HepG2 (cell line): ENCODE measurements around the gene AADAT. TPM values are rescaled to one million over a fixed set of nuclear protein-coding genes. Genes with fewer than 3 reads are reported as not detected.
A peak's percentile ranks its signal among the peaks of the same experiment; 100 is the strongest.

ENCODE experiments used
- AHR ChIP-seq: IDR thresholded peaks from 2 replicates; pipeline ENCODE4 v1.6.1; 2018; ENCODE audit warnings: missing genetic modification reagents, missing compliant biosample characterization
- BRD4 ChIP-seq: sonication (generic); formaldehyde crosslinking; IDR thresholded peaks from 2 replicates; pipeline ENCODE4 v1.4.0; 2020; ENCODE audit warnings: missing genetic modification reagents
- BRF2 ChIP-seq: sonication (generic); formaldehyde crosslinking; IDR thresholded peaks from 2 replicates; pipeline ENCODE4 v1.8.1; 2022; ENCODE audit warnings: mild to moderate bottlenecking, missing genetic modification reagents
- KDM3A ChIP-seq: IDR thresholded peaks from 2 replicates; pipeline ENCODE4 v1.6.1; 2018; ENCODE audit warnings: low read depth, missing compliant biosample characterization
- NR2C2 ChIP-seq: sonication (generic); formaldehyde crosslinking; IDR thresholded peaks from 2 replicates; pipeline ENCODE4 v1.4.0; 2020; ENCODE audit warnings: missing genetic modification reagents, mild to moderate bottlenecking, moderate library complexity, borderline replicate concordance
- PCBP2 ChIP-seq: fragments of 200-400 bp; formaldehyde crosslinking; optimal IDR thresholded peaks from 2 replicates; pipeline ENCODE3; 2018; ENCODE audit warnings: low read length, low read depth; ENCODE audit not compliant: poor library complexity, severe bottlenecking
- PHF20 ChIP-seq: sonication (generic); formaldehyde crosslinking; IDR thresholded peaks from 2 replicates; pipeline ENCODE4 v1.5.0; 2020; ENCODE audit warnings: mild to moderate bottlenecking, missing genetic modification reagents
- SPEN ChIP-seq: sonication (generic); formaldehyde crosslinking; IDR thresholded peaks from 2 replicates; pipeline ENCODE4 v1.5.1; 2020; ENCODE audit warnings: low read depth, mild to moderate bottlenecking, missing genetic modification reagents
- TEAD3 ChIP-seq: optimal IDR thresholded peaks from 2 replicates; pipeline ENCODE3; 2016; ENCODE audit warnings: borderline replicate concordance
- TFAP4 ChIP-seq: sonication (generic); IDR thresholded peaks from 2 replicates; pipeline ENCODE4 v1.6.1; 2016; ENCODE audit warnings: low read depth, borderline replicate concordance
- ZNF292 ChIP-seq: sonication (generic); formaldehyde crosslinking; IDR thresholded peaks from 2 replicates; pipeline ENCODE4 v1.8.1; 2022; ENCODE audit warnings: mild to moderate bottlenecking, low read depth, missing genetic modification reagents, borderline replicate concordance
- ZNF331 ChIP-seq: sonication (generic); formaldehyde crosslinking; IDR thresholded peaks from 2 replicates; pipeline ENCODE4 v1.4.0; 2020; ENCODE audit warnings: missing genetic modification reagents
- ZNF547 ChIP-seq: sonication (generic); formaldehyde crosslinking; IDR thresholded peaks from 2 replicates; pipeline ENCODE4 v1.5.1; 2020; ENCODE audit warnings: mild to moderate bottlenecking, missing genetic modification reagents
- ZNF589 ChIP-seq: sonication (generic); formaldehyde crosslinking; conservative IDR thresholded peaks from 2 replicates; pipeline ENCODE4 v1.8.0; 2022; ENCODE audit warnings: mild to moderate bottlenecking, moderate library complexity, missing genetic modification reagents
- ZNF674 ChIP-seq: sonication (generic); formaldehyde crosslinking; IDR thresholded peaks from 2 replicates; pipeline ENCODE4 v1.5.0; 2020; ENCODE audit warnings: low read depth, mild to moderate bottlenecking, missing genetic modification reagents
- ZNF7 ChIP-seq: IDR thresholded peaks from 2 replicates; pipeline ENCODE4 v1.6.1; 2016; ENCODE audit warnings: missing biosample characterization, missing genetic modification reagents
- ZZZ3 ChIP-seq: sonication (generic); formaldehyde crosslinking; IDR thresholded peaks from 2 replicates; pipeline ENCODE4 v1.4.0; 2020; ENCODE audit warnings: missing genetic modification reagents, mild to moderate bottlenecking, borderline replicate concordance
- polyA plus RNA-seq, 8 experiments: library from polyadenylated mRNA; depleted of rRNA in 3 of 8; stranded (reverse) in 7 of 8; unstranded in 1 of 8; fragments of >200 nt; fragmentation: Illumina TruSeq in 4 of 8; extraction: Trizol in 4 of 8; gene quantifications; 2 replicates each; pipeline versions ENCODE4 v1.2.1 to v1.2.3, GENCODE V29; 2011 to 2016; ENCODE audit warnings: low read depth in 4 of 8, missing spikeins in 1 of 8, mixed read lengths in 1 of 8; ENCODE audit not compliant: insufficient read depth in 1 of 8
- total RNA-seq, 5 experiments: library from RNA; depleted of rRNA; stranded (reverse); fragments of >200 nt; fragmentation: Illumina TruSeq; extraction: Trizol; gene quantifications; 2 replicates each; pipeline ENCODE4 v1.2.3, GENCODE V29; 2016; ENCODE audit warnings: low read depth in 1 of 5
- TF ChIP-seq, protein P1 (sequence below): sonication (generic); formaldehyde crosslinking; IDR thresholded peaks from 2 replicates; pipeline ENCODE4 v1.9.0; 2022; ENCODE audit warnings: low read depth, missing genetic modification reagents
- TF ChIP-seq, protein P2 (sequence below): sonication (generic); formaldehyde crosslinking; IDR thresholded peaks from 2 replicates; pipeline ENCODE4 v1.5.0; 2020; ENCODE audit warnings: mild to moderate bottlenecking, missing genetic modification reagents, borderline replicate concordance
- TF ChIP-seq, protein P3 (sequence below): sonication (generic); formaldehyde crosslinking; IDR thresholded peaks from 2 replicates; pipeline ENCODE4 v1.8.0; 2022; ENCODE audit warnings: missing genetic modification reagents, mild to moderate bottlenecking, inconsistent platforms, borderline replicate concordance

AADAT gene
- total and polyA plus RNA-seq, 2 of the 13 experiments (the other 11 are each of a cell fraction or from before 2014, with no cell fraction given), result 6.1 to 9.1 TPM

DNA sequence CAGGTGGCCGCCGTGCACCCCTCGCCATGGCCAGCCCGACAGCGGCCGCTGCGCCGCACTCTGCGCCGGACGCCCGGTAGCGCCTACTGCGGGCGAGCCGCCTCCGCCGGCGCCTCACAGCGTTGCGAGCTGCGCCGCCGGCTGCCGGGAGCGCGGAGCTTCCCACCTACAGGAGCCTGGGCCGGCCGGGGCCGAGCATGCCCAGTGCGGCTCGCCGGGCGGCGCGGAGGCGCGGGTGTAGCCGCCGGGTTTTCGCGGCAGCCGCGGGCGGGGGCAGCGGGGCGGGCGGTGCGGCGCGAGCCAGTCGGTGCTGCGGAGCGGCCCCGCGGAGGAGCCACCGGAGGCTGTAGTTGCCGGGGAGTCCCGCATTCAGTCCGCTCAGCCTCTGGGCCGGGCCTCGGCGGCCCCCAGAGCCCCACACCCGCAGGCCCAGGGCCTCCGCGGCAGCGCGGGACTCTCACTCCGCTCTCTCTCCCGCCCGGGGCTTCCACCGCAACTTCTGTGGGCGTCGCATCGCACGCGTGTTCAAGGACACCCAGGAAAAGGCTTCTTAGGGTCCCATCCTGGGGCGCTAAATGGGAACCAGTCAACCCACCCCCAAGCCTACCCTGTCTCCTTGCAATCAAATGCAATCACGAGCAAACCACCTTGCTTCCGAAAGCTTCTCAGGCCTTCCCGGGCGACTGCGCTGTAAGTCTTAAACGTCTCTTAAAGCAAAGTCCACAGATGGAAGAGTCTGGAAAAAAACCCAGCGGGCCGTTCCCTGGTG is 63.3 kb downstream of the AADAT start, which contains the start of gene MFAP3L (continued):
- TF ChIP-seq, protein P1, sequence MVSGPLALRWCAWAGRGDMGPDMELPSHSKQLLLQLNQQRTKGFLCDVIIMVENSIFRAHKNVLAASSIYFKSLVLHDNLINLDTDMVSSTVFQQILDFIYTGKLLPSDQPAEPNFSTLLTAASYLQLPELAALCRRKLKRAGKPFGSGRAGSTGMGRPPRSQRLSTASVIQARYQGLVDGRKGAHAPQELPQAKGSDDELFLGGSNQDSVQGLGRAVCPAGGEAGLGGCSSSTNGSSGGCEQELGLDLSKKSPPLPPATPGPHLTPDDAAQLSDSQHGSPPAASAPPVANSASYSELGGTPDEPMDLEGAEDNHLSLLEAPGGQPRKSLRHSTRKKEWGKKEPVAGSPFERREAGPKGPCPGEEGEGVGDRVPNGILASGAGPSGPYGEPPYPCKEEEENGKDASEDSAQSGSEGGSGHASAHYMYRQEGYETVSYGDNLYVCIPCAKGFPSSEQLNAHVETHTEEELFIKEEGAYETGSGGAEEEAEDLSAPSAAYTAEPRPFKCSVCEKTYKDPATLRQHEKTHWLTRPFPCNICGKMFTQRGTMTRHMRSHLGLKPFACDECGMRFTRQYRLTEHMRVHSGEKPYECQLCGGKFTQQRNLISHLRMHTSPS (CRISPR knock-in tag), result no peak
- TF ChIP-seq ZNF292 (CRISPR knock-in tag) (no peak), KDM3A (CRISPR knock-in tag) (no peak), BRD4 (CRISPR knock-in tag) (no peak), TFAP4 (no peak), PCBP2 (no peak), TEAD3 (CRISPR knock-in tag) (no peak), NR2C2 (CRISPR knock-in tag) (no peak), BRF2 (CRISPR knock-in tag) (no peak; the same call in 1 of the 2 replicates), ZNF331 (CRISPR knock-in tag) (no peak), PHF20 (CRISPR knock-in tag) (no peak), ZNF589 (CRISPR knock-in tag) (no peak), ZNF674 (no peak), SPEN (CRISPR knock-in tag) (peak; percentile 63; the same call in 1 of the 2 replicates), AHR (no peak), ZZZ3 (CRISPR knock-in tag) (no peak), ZNF547 (CRISPR knock-in tag) (no peak), ZNF7 (no peak)
- TF ChIP-seq, protein P2, sequence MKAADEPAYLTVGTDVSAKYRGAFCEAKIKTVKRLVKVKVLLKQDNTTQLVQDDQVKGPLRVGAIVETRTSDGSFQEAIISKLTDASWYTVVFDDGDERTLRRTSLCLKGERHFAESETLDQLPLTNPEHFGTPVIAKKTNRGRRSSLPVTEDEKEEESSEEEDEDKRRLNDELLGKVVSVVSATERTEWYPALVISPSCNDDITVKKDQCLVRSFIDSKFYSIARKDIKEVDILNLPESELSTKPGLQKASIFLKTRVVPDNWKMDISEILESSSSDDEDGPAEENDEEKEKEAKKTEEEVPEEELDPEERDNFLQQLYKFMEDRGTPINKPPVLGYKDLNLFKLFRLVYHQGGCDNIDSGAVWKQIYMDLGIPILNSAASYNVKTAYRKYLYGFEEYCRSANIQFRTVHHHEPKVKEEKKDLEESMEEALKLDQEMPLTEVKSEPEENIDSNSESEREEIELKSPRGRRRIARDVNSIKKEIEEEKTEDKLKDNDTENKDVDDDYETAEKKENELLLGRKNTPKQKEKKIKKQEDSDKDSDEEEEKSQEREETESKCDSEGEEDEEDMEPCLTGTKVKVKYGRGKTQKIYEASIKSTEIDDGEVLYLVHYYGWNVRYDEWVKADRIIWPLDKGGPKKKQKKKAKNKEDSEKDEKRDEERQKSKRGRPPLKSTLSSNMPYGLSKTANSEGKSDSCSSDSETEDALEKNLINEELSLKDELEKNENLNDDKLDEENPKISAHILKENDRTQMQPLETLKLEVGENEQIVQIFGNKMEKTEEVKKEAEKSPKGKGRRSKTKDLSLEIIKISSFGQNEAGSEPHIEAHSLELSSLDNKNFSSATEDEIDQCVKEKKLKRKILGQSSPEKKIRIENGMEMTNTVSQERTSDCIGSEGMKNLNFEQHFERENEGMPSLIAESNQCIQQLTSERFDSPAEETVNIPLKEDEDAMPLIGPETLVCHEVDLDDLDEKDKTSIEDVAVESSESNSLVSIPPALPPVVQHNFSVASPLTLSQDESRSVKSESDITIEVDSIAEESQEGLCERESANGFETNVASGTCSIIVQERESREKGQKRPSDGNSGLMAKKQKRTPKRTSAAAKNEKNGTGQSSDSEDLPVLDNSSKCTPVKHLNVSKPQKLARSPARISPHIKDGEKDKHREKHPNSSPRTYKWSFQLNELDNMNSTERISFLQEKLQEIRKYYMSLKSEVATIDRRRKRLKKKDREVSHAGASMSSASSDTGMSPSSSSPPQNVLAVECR (CRISPR knock-in tag), result peak; percentile 41; the same call in 1 of the 2 replicates
- TF ChIP-seq, protein P3, sequence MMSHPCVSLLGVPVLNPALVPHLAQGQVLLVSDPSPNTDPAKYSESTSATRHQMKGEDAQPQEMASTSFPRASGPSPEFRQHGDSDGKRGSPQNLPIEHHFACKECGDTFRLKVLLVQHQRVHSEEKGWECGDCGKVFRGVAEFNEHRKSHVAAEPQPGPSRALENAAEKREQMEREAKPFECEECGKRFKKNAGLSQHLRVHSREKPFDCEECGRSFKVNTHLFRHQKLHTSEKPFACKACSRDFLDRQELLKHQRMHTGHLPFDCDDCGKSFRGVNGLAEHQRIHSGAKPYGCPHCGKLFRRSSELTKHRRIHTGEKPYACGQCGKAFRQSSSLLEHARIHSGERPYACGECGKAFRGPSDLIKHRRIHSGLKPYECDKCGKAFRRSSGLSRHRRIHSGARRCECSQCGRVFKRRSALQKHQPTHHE (CRISPR knock-in tag), result no peak
